ENCODE results near the gene RPL37A. TPM values are rescaled to one million over a fixed set of nuclear protein-coding genes. Genes with fewer than 3 reads are reported as not detected.

RPL37A gene
- total and polyA plus RNA-seq, 2 of the 4 experiments (the other 2 are of a cell fraction) = 341 to 1,572 TPM

DNA sequence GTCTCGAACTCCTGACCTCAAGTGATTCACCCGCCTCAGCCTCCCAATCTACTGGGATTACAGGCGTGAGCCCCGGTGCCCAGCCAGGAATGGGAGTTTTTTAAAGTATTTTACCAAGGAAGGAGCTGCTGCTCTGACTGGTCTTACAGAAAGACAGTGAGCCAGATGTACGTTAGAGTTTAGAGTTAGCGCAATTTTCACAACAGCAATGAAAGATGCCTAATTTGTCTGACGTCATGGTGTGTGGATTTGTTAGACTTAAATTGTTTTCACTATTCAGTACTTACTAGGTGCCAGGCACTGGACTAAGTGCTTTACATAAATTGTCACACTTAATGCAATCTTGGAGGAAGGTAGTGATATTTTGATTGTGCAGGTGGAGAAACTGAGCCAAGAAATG, 12.4 kb upstream of the RPL37A start:
- Histone ChIP-seq H3K9ac (ENCODE audit: low read depth, low read length) (no peak overlapping the region), H4K20me1 (ENCODE audit: insufficient read depth, low read length) (no peaks in the 10 kb centered on the region), H3K4ac (ENCODE audit: low read depth, low read length) (no peak overlapping the region), H3K27ac (ENCODE audit: insufficient read depth, low read length) (no peak overlapping the region), H3K9me1 (ENCODE audit: insufficient read depth, low read length) (0 out of 2 replicates have a peak, but pooled peaks cover 5% of the 10 kb centered on the region), H2AK9ac (replicated peaks; ENCODE audit: low read depth, low read length, poor library complexity) (no peak overlapping the region), H3K79me1 (ENCODE audit: low read depth in 1 of 2, low read length in 2 of 2) (peaks cover 0 to 4% of the 10 kb centered on the region in 2 experiments; a peak in 1 of 4 replicates), H2AK5ac (ENCODE audit: low read depth, low read length) (no peak overlapping the region), H3K18ac (ENCODE audit: low read depth, low read length) (no peak overlapping the region), H2BK120ac (ENCODE audit: low read depth, low read length) (no peak overlapping the region), H2BK5ac (ENCODE audit: low read depth, low read length, poor library complexity, severe bottlenecking) (no peak overlapping the region), H3K23ac (ENCODE audit: low read depth, low read length) (no peak overlapping the region), H2BK20ac (ENCODE audit: low read depth, low read length) (no peak overlapping the region), H3K4me1 (ENCODE audit: control insufficient read depth, insufficient read depth, low read length) (peaks cover 3% of the 10 kb centered on the region), H2BK15ac (ENCODE audit: low read depth, low read length) (no peak overlapping the region), H3K4me3 (ENCODE audit: insufficient read depth, low read depth, low read length) (no peak overlapping the region), H2AFZ (replicated peaks; ENCODE audit: low read length, poor library complexity) (no peak overlapping the region), H3K36me3 (ENCODE audit: control insufficient read depth, insufficient read depth, low read length) (peaks cover 4% of the 10 kb centered on the region), H3K56ac (ENCODE audit: extremely low read depth, insufficient read depth, low read length) (no peak overlapping the region), H3K27me3 (ENCODE audit: control insufficient read depth, insufficient read depth, low read length) (no peaks in the 10 kb centered on the region), H3K4me2 (ENCODE audit: low read depth, low read length) (no peak overlapping the region), H3K14ac (replicated peaks; ENCODE audit: low read depth, low read length) (no peak overlapping the region), H3K9me3 (ENCODE audit: control insufficient read depth, insufficient read depth, low read length) (no peaks in the 10 kb centered on the region), H4K8ac (ENCODE audit: low read depth in 2 of 2, low read length in 2 of 2) (no peak overlapping the region), H4K5ac (ENCODE audit: low read depth, low read length) (no peak overlapping the region), H4K91ac (ENCODE audit: insufficient read depth, low read depth, low read length) (no peak overlapping the region)
- ChIA-PET CTCF (no interaction called here), POLR2A (ENCODE audit: unreplicated experiment) (no interaction called here)
- no peak for TF ChIP-seq CEBPB (IDR thresholded peaks at IDR 0.05; ENCODE audit: low read depth, low read length)
- no peak for TF ChIP-seq CHD1 (IDR thresholded peaks at IDR 0.05; ENCODE audit: low read depth, low read length)
- no TSS peak for BruUV-seq (replicated peaks)
- WGBS, 2 experiments (ENCODE audit: extremely low coverage in 2 of 2, insufficient read length in 1 of 2) = no CpG with 5 or more reads among the region's 7 CpGs
- no peak for DNase-seq
- intact Hi-C loops (cut with micrococcal nuclease) = no loop called here
- ATAC-seq (ENCODE audit: low read depth) = no peak
- dilution Hi-C loops (cut with HindIII; ENCODE audit: low sequenced_read_pairs, unreplicated experiment) = no loop called here
- in situ Hi-C loops (cut with MboI; ENCODE audit: low sequenced_read_pairs) = no loop called here

Data from IMR-90 (cell line).